HEK293 (cell line): Measurements from ENCODE around the gene BCL11B.

Source experiments
- CTCF ChIA-PET: fragments of 350-600 bp; formaldehyde crosslinking; extraction: SDS; loops from one replicate; lab custom pipeline; 2021; ENCODE audit warnings: antibody characterized with exemption; lab: Yijun Ruan, JAX
- POLR2A ChIA-PET: fragments of 300-600 bp; formaldehyde crosslinking; extraction: SDS; loops from one replicate; lab custom pipeline; 2020; ENCODE audit warnings: antibody characterized with exemption, inconsistent platforms; lab: Yijun Ruan, JAX
- H3K27ac ChIP-seq: fragments of 200-500 bp; sonication (Bioruptor generic); 2 replicates; pipeline ENCODE4 v1.5.1; 2014; ENCODE audit warnings: low read depth, low read length, control low read depth, inconsistent platforms; ENCODE audit errors: extremely low read depth
- H3K36me3 ChIP-seq, 2 experiments: fragments of 200-500 bp in 1 of 2; sonication (Bioruptor generic) in 1 of 2; 1 replicate in 1 of 2; 2 replicates in 1 of 2; pipeline ENCODE4 v1.5.1; 2014 to 2017; ENCODE audit warnings: inconsistent platforms in 2 of 2, low read length in 2 of 2; ENCODE audit not compliant: control insufficient read depth in 2 of 2, insufficient read depth in 1 of 2
- H3K4me1 ChIP-seq: fragments of 200-500 bp; sonication (Bioruptor generic); 2 replicates; pipeline ENCODE4 v1.5.1; 2014; ENCODE audit warnings: mild to moderate bottlenecking, low read length, inconsistent platforms; ENCODE audit not compliant: control insufficient read depth, insufficient read depth
- H3K4me3 ChIP-seq: 2 replicates; pipeline ENCODE4 v1.5.1; 2011; ENCODE audit warnings: low read depth, mild to moderate bottlenecking, control low read depth, low read length, moderate library complexity
- H3K9me3 ChIP-seq: fragments of 200-500 bp; sonication (Bioruptor generic); 2 replicates; pipeline ENCODE4 v1.5.1; 2014; ENCODE audit warnings: low read depth, low read length, inconsistent platforms; ENCODE audit not compliant: control insufficient read depth, insufficient read depth
- ELK4 ChIP-seq: IDR thresholded peaks from 2 replicates; pipeline ENCODE4 v1.6.1; 2011; ENCODE audit warnings: mild to moderate bottlenecking, low read depth, low read length, borderline replicate concordance
- GLI4 ChIP-seq: fragments of 450-650 bp; formaldehyde crosslinking; IDR thresholded peaks from 2 replicates; pipeline ENCODE4 v1.5.1; 2016; ENCODE audit warnings: missing biosample characterization, missing genetic modification characterization
- KLF7 ChIP-seq: fragments of 450-650 bp; formaldehyde crosslinking; IDR thresholded peaks from 2 replicates; pipeline ENCODE4 v1.5.1; 2016; ENCODE audit warnings: missing biosample characterization, missing genetic modification characterization, borderline replicate concordance
- MZF1 ChIP-seq: fragments of 450-650 bp; formaldehyde crosslinking; IDR thresholded peaks from 2 replicates; pipeline ENCODE4 v1.5.1; 2017; ENCODE audit warnings: missing biosample characterization, missing genetic modification characterization, borderline replicate concordance
- OSR2 ChIP-seq: fragments of 450-650 bp; formaldehyde crosslinking; IDR thresholded peaks from 2 replicates; pipeline ENCODE4 v1.5.1; 2016; ENCODE audit warnings: missing biosample characterization, missing genetic modification characterization
- PRDM10 ChIP-seq: fragments of 450-650 bp; formaldehyde crosslinking; IDR thresholded peaks from 2 replicates; pipeline ENCODE4 v1.5.1; 2016; ENCODE audit warnings: missing biosample characterization, missing genetic modification characterization
- SCRT2 ChIP-seq: fragments of 450-650 bp; formaldehyde crosslinking; IDR thresholded peaks from 2 replicates; pipeline ENCODE4 v1.5.1; 2016; ENCODE audit warnings: missing biosample characterization, missing genetic modification characterization
- ZBTB20 ChIP-seq: fragments of 450-650 bp; formaldehyde crosslinking; IDR thresholded peaks from 2 replicates; pipeline ENCODE4 v1.5.1; 2016; ENCODE audit warnings: missing biosample characterization, missing genetic modification characterization
- ZBTB48 ChIP-seq: fragments of 450-650 bp; formaldehyde crosslinking; IDR thresholded peaks from 2 replicates; pipeline ENCODE4 v1.5.1; 2016; ENCODE audit warnings: missing biosample characterization, missing genetic modification characterization
- ZNF146 ChIP-seq: fragments of 450-650 bp; formaldehyde crosslinking; IDR thresholded peaks from 2 replicates; pipeline ENCODE4 v1.5.1; 2016; ENCODE audit warnings: missing biosample characterization, missing genetic modification characterization
- ZNF148 ChIP-seq: fragments of 450-650 bp; formaldehyde crosslinking; IDR thresholded peaks from 2 replicates; pipeline ENCODE4 v1.5.0; 2017; ENCODE audit warnings: missing biosample characterization, missing genetic modification characterization, borderline replicate concordance
- ZNF174 ChIP-seq: fragments of 450-650 bp; formaldehyde crosslinking; IDR thresholded peaks from 2 replicates; pipeline ENCODE4 v1.5.0; 2017; ENCODE audit warnings: missing biosample characterization, mild to moderate bottlenecking, missing genetic modification characterization
- ZNF202 ChIP-seq: fragments of 450-650 bp; formaldehyde crosslinking; IDR thresholded peaks from 2 replicates; pipeline ENCODE4 v1.5.1; 2016; ENCODE audit warnings: missing biosample characterization, missing genetic modification characterization, borderline replicate concordance
- ZNF23 ChIP-seq: fragments of 450-650 bp; formaldehyde crosslinking; IDR thresholded peaks from 2 replicates; pipeline ENCODE4 v1.5.1; 2016; ENCODE audit warnings: missing biosample characterization, missing genetic modification characterization, borderline replicate concordance
- ZNF341 ChIP-seq: fragments of 450-650 bp; formaldehyde crosslinking; IDR thresholded peaks from 2 replicates; pipeline ENCODE4; 2016; ENCODE audit warnings: low read depth, missing biosample characterization, missing genetic modification characterization
- ZNF366 ChIP-seq: fragments of 450-650 bp; formaldehyde crosslinking; conservative IDR thresholded peaks from 2 replicates; pipeline ENCODE4 v1.5.1; 2016; ENCODE audit warnings: missing biosample characterization, missing genetic modification characterization
- ZNF571 ChIP-seq: fragments of 450-650 bp; formaldehyde crosslinking; IDR thresholded peaks from 2 replicates; pipeline ENCODE4 v1.5.0; 2017; ENCODE audit warnings: missing biosample characterization, missing genetic modification characterization
- ZNF610 ChIP-seq: fragments of 450-650 bp; formaldehyde crosslinking; IDR thresholded peaks from 2 replicates; pipeline ENCODE4 v1.5.1; 2016; ENCODE audit warnings: missing biosample characterization, missing genetic modification characterization, borderline replicate concordance
- ZNF645 ChIP-seq: fragments of 450-650 bp; formaldehyde crosslinking; IDR thresholded peaks from 2 replicates; pipeline ENCODE4; 2016; ENCODE audit warnings: missing biosample characterization, missing genetic modification characterization
- ZNF701 ChIP-seq: fragments of 450-650 bp; formaldehyde crosslinking; IDR thresholded peaks from 2 replicates; pipeline ENCODE4 v1.5.1; 2016; ENCODE audit warnings: missing biosample characterization, missing genetic modification characterization
- ZNF704 ChIP-seq: fragments of 450-650 bp; formaldehyde crosslinking; IDR thresholded peaks from 2 replicates; pipeline ENCODE4 v1.5.1; 2016; ENCODE audit warnings: missing biosample characterization, missing genetic modification characterization
- ZNF785 ChIP-seq: fragments of 450-650 bp; formaldehyde crosslinking; IDR thresholded peaks from 2 replicates; pipeline ENCODE4 v1.5.1; 2016; ENCODE audit warnings: missing biosample characterization, missing genetic modification characterization

BCL11B gene

GRCh38 chr14:99143126-99143525, 128.9 kb downstream of the BCL11B start:
- POLR2A ChIA-PET, result no interaction called here
- Histone ChIP-seq H3K4me3 (no peak overlapping the region), H3K36me3 (no peaks in the 10 kb centered on the region), H3K27ac (peak overlapping the region; percentile 16; the same call in 1 of the 2 replicates), H3K4me1 (no peaks in the 10 kb centered on the region), H3K9me3 (no peaks in the 10 kb centered on the region)
- TF ChIP-seq ZBTB20 (tag by site-specific recombination), result peak; percentile 67
- TF ChIP-seq OSR2, result 0 out of 2 replicates have a peak, but pooled peaks have one; percentile 9
- TF ChIP-seq MZF1 (tag by site-specific recombination), result no peak
- CTCF ChIA-PET, result interaction anchor here (0.7 kb wide), 1 partner anchor 702 kb away, joined by 4 read pairs; no protein-coding TSS in a partner anchor

GRCh38 chr14:99141236-99141635, 130.8 kb downstream of the BCL11B start:
- ChIA-PET POLR2A (no interaction called here), CTCF (no interaction called here)
- Histone ChIP-seq H3K9me3 (no peaks in the 10 kb centered on the region), H3K27ac (no peak overlapping the region), H3K4me1 (no peaks in the 10 kb centered on the region), H3K36me3 (no peaks in the 10 kb centered on the region), H3K4me3 (no peak overlapping the region)
- TF ChIP-seq ZNF23 (tag by site-specific recombination) (no peak), PRDM10 (no peak), ZNF645 (no peak), ZNF785 (no peak), ZNF610 (no peak), SCRT2 (tag by site-specific recombination) (no peak), ZNF202 (tag by site-specific recombination) (no peak), ZNF146 (tag by site-specific recombination) (no peak), ELK4 (no peak), ZNF366 (tag by site-specific recombination) (no peak), ZNF704 (no peak), KLF7 (no peak), ZNF148 (tag by site-specific recombination) (no peak), GLI4 (tag by site-specific recombination) (no peak), ZBTB48 (tag by site-specific recombination) (no peak), ZNF571 (tag by site-specific recombination) (no peak), ZNF174 (tag by site-specific recombination) (no peak), ZNF701 (tag by site-specific recombination) (no peak), ZNF341 (no peak)
